ENCODE data around the gene TBC1D21.

GRCh38 chr15:73928971-73929627 lies 55.7 kb downstream of the TBC1D21 start:
- TF ChIP-seq EZH2phosphoT487 (IDR thresholded peaks at IDR 0.05; ENCODE audit: borderline replicate concordance, low read length) (no peak), CTCF (IDR thresholded peaks at IDR 0.05; ENCODE audit: low read depth, low read length, poor library complexity, severe bottlenecking) (no peak)

Measured in DOHH2 (cell line).